HG03097 (cell line): ENCODE data around the gene RFX3.
A peak's percentile ranks its signal among the peaks of the same experiment; 100 is the strongest.

Experiments used
- ATAC-seq: cut with Tn5 transposase; IDR thresholded peaks from one replicate; pipeline ENCODE4 v1.9.1; 2021; ENCODE audit not compliant: unreplicated experiment, low FRiP score

RFX3 gene

DNA sequence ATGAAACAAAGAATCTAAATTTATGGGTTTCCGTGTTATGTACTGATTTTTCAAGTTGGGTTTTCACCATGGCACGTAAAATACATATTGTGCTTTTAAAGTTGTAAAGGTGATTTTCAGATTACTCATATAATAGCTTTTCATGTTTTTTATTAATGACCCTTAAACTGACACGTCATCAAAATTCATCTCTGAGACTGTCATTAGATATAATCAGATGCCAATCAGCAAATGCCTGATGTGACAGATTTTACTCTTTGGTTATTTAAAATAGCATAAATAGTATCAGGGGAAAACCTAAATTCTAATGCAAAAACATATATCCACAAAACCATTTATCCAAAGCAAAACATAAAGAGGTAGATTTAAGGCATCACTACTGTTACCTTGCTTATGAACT, 11.0 kb downstream of the RFX3 start:
- no peak for ATAC-seq

GRCh38 chr9:3513265-3513818, 12.5 kb downstream of the RFX3 start:
- ATAC-seq = no peak

GRCh38 chr9:3511551-3511950, 14.2 kb downstream of the RFX3 start:
- no peak for ATAC-seq

DNA sequence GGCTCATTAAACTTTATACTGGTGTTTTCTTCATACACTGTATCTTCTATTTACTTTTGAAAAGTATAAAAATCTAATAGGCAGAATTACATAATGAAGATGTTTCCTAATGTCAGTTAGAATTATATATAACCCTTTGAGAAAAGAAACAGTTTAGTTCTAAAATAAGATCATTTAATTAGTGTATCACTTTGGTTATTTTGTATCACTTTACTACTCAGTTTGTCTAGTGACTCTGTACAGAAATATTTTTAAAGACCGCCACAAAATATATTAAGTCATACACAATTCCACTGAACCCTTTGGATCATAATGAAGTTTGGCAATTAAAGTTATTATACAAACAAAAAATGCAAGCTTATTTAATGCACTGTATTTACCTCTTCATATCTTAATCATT, 15.0 kb downstream of the RFX3 start:
- ATAC-seq = no peak

DNA sequence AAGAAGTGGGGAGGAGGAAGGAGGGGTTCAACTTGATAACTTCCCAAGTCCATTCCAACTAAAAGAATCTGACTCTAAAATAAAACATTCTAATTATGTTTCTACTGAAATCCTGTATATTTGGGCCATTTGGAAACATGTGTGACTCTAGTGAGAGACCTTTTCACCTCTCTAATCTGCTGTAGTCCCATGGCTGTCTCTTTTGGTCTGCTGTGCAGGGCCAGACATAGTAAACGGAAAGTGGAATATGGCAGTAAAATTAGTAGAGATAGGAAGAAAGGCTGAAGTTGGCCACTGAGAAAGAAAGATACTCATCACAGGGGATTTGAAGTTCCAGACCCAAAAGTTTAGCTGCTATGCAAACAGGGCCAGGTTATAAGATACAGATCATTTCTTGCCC, 15.9 kb downstream of the RFX3 start:
- ATAC-seq = no peak

DNA sequence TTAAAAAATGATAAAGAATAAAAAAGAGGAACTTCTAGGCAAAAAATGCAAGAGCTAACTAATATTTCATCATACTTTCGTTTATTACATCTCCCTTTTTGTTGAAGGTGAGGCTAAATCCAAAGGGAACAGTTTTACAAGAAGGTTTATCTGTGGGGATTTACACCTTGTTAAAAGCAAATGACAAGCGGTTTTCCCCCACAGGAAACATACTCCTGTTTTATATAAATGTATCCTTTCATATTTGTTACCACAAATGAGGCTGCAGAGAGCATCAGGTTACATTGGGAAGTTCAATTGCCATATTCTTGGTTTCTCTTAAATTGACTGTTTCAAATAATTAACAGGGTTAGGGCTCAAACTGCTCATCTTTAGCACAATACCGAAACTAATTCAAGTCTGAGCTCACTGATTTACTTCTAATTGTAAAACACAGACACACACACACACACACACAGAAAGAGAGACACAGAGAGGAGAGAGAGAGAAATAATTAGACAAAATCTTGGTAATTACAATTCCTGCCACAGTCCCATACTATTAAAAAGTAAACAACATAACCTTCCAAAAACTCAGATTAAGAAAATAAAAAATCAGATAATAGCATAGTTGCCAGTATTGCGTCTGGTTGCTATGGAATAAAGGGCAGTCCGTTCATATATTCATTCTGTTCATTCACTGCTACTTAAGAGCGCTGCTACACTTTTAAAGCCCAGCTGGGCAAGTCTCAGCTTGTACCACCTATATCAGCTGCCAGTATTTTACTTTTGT, 17.1 kb downstream of the RFX3 start:
- peak; percentile 52 for ATAC-seq

DNA sequence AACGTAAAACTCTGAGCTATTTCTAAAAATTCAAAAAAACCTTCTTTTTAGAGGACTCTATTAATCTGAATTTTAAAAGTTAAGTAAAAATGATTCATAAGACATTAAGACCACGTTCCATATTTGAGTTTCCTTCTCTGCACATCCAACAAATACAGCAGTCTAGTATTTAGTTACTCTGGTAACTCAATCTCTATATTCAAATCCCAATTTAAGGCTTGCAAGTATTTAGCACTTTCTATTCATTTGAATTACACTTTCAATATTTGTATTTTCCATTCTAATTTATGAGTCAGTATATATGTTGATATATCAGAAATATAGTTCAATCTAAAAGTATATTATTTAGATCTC, 17.7 kb downstream of the RFX3 start:
- no peak for ATAC-seq

GRCh38 chr9:3507395-3508077, 18.3 kb downstream of the RFX3 start:
- ATAC-seq = peak; percentile 42

DNA sequence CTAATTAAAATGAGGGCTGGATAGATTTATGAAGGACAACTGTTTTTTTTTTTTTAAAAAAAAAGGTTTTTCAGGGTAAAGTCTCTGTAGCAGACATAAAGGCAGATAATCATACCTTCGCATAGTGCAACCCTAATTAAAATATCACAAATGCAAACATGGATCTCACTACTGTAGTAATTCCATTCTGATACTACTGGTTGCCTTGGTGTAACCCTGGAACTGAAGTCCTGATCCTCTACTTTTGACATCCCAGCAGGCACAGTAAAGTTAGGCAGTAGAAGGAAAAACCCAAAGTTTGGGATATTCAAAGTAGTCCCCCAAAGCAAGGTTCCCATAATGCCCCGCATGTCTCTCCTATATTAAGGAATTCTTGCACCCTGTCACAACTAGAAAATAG, 19.6 kb downstream of the RFX3 start:
- ATAC-seq = no peak

DNA sequence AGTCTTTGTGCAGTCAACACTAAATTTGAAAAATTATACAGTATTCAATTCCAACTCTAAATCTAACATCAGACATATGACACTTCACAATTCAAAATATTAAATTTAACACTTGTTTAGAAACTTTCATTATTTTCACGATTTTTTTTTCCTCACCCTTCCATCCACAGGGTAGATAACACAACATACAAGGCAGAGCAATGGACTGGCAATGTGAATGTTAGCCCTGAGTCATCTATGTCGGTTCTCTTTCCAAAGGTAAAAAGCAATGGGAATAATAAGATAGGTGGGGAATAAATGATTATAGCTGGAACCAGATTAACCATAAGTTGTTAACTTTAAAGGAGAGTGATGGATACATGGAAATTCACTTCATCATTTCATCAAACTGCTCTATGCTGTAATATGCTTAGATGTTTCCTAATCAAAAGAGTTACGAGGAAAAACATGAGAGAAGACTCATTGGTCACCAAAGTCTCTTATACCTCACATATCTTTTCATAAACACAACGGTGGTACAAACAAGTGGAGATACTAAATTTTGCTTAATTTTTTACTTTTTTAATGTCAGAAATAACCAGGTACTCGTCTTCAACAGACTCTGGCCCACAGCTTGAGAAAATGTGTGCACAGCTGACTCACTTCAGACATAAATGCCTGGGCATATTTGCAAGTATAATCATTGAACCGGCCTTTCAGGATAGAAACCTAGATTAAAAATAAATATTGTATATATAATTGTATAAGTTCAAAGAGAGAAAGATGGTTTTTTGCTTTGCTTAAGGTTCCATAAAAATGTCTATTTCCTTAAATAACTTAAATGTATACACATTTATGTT, 23.0 kb downstream of the RFX3 start:
- no peak for ATAC-seq

GRCh38 chr9:3500044-3500443, 25.8 kb downstream of the RFX3 start:
- ATAC-seq = no peak

GRCh38 chr9:3498691-3499090, 27.1 kb downstream of the RFX3 start:
- no peak for ATAC-seq

- ATAC-seq = no peak
Observed at GRCh38 chr9:3497857-3498256, 27.9 kb downstream of the RFX3 start.

DNA sequence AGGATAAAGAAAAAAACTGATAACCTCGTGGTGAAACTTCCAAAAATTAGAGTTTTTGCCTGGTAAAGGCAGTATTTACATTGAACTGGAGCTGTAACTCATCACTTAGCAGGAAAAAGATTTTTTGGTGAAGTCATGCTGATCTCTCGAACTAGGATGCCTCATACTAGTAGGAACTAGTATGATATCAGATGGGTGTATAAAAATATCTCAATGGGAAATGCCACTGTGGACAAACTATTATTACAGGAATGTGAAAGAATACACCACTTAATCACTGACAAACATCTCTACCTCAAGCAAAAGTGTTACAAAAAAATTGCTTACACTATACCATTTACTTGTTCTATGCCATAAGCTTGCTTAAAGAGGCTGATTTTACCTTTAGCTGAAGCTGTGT, 28.4 kb downstream of the RFX3 start:
- no peak for ATAC-seq

- no peak for ATAC-seq
Observed at GRCh38 chr9:3495855-3496254, 29.9 kb downstream of the RFX3 start.

DNA sequence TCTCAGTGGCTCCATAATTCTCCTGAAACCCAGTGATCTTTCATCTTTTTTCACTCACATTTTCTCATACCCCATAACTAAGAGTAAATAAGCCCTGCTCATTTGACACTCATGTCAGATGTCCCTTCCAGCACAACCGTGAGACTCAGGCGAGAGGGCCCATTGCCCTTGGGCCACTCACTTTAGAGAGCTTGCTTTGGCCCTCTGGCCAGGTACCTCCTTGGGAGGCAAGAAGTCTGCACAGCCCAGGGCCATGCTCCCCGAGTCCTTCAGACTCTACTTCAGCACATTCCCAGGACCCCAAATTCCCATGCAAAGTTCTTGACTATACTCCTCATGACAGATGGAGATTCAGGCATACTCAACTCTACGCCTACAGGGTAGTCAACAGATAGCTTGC, 33.6 kb downstream of the RFX3 start:
- ATAC-seq = no peak

DNA sequence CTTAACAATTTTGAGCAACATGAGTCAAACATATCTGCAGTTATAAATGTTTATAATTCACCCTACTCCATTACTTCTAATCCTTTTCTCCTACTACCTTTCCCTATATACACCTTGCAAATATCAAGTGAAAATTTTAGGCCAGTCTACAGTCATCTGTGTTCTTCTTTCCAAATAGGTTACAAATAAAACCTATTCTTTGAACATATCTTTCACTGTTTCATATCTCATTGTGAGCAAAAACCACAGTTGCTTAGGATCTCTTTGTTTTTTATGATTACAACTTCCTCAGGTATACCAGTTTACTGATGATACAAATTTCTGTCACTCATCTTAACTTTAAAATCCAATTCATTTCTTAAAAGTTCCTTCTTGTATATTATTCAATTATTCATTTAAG, 34.4 kb downstream of the RFX3 start:
- no peak for ATAC-seq

GRCh38 chr9:3490957-3491356, 34.8 kb downstream of the RFX3 start:
- no peak for ATAC-seq

GRCh38 chr9:3482578-3482977, 43.2 kb downstream of the RFX3 start:
- ATAC-seq = no peak

- ATAC-seq = no peak
Observed at GRCh38 chr9:3480353-3480655, 45.5 kb downstream of the RFX3 start.
